ENCODE measurements around the gene PKP1.
"Not testable (repeated sequence)": the region's sequence is repeated elsewhere in the genome, so short reads cannot be mapped to it uniquely, and the experiment has no call there.

PKP1 gene, protein sequence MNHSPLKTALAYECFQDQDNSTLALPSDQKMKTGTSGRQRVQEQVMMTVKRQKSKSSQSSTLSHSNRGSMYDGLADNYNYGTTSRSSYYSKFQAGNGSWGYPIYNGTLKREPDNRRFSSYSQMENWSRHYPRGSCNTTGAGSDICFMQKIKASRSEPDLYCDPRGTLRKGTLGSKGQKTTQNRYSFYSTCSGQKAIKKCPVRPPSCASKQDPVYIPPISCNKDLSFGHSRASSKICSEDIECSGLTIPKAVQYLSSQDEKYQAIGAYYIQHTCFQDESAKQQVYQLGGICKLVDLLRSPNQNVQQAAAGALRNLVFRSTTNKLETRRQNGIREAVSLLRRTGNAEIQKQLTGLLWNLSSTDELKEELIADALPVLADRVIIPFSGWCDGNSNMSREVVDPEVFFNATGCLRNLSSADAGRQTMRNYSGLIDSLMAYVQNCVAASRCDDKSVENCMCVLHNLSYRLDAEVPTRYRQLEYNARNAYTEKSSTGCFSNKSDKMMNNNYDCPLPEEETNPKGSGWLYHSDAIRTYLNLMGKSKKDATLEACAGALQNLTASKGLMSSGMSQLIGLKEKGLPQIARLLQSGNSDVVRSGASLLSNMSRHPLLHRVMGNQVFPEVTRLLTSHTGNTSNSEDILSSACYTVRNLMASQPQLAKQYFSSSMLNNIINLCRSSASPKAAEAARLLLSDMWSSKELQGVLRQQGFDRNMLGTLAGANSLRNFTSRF

DNA sequence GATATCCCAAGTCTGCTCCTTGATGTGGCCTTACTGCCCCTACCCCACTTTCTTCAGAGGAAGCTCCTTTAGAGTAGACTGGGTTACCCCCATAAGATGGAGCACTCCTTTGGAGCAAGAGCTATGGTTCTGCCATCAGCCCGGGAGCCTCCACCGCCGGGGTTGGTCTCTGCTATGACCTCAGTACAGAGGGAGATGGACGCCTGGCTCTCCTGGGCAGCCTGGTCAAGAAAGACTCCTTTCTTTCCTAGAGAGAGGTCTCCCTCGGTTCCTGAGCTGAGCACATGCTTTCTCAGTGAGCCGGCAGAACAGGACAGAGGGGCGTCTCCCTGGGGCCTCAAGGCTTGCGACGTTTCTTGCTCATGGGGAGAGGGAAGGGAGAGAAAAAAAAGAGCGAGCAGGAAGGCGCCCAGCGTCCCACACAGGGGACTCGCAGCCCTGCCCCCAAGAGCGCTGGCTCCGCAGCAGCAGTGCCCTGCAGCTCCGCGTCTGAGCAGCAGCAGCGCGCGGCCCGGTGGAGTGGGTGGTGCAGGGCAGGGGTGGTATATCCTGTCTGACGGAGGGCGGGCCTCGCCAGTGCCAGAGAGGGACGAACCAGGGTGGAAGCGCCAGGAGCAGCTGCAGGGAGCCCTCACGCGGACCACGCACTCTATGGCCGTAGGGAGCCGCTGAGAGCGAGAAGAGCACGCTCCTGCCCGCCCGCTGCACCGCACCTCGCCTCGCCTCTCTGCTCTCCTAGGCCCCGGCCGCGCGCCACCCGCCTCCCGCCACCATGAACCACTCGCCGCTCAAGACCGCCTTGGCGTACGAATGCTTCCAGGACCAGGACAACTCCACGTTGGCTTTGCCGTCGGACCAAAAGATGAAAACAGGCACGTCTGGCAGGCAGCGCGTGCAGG, at the start of gene PKP1:
TSS of gene PKP1 (plus strand) at position 576 of the 899 bp plus-strand sequence. CDS start at position 773, 197 bp downstream.
- no peak for DNase-seq

DNA sequence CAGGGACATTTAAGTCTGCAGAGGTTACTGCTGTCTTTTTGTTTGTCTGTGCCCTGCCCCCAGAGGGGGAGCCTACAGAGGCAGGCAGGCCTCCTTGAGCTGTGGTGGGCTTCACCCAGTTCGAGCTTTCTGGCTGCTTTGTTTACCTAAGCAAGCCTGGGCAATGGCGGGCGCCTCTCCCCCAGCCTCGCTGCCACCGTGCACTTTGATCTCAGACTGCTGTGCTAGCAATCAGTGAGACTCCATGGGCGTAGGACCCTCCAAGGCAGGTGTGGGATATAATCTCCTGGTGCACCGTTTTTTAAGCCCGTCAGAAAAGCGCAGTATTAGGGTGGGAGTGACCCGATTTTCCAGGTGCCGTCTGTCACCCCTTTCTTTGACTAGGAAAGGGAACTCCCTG, 43.7 kb upstream of the PKP1 start:
- DNase-seq, result not testable (repeated sequence)

DNA sequence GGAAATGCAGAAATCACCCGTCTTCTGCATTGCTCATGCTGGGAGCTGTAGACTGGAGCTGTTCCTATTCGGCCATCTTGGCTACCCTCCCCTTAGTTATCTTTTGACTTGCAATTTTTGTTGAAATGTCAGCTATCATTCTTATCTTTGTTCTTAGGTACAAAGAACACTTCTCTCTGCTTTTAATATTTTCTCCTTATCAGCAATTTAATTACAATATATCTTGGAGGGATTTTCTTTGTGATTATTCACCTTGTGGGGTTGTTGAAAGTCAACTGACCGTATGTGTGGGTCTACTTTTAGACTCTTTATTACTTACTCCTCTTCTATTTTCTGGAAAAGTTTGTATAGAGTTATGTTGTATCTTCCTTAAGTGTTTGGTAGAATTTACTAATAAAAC, 43.1 kb upstream of the PKP1 start:
- no peak for DNase-seq

- DNase-seq, result no peak
These were observed 41.6 kb upstream of the PKP1 start for GRCh38 chr1:201241736-201242135.

GRCh38 chr1:201245082-201245481, 38.2 kb upstream of the PKP1 start:
- DNase-seq, result no peak

GRCh38 chr1:201248721-201249559, 34.4 kb upstream of the PKP1 start:
- DNase-seq, result no peak

DNA sequence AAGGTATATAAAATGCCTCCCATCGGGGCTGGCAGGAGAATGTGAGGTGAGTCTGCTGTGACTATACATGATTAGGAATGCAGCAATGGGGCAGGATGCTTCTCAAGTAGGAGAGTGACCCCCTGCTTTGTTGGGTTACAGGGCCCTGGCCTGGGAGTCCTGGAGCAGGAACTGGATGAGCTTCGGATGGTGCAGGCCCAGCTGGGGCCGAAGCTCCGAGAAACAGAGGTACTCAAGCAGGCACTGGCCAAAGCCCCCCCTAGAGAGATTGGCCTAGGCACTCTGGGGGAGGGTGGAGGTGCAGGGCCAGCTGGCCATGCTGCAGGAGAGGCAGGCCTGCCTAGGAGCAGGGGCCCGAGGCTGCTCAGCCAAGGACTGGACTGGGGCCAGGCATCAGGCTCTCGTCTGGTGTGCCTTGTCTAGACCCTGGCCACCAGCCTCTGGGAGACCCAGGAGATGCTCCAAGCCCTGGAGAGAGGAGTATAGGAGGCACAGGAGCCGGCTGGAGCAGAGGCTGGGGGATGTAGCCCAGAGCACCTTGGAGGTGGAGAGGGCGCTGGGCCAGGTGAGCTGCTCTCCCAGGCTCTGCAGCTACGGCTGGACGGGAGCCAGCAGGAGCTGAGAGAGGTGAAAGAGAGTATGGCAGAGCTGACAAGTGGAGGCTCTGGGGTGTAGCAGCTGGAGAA, 32.8 kb upstream of the PKP1 start:
- no peak for DNase-seq

- no peak for DNase-seq
These were observed 31.9 kb upstream of the PKP1 start for GRCh38 chr1:201251411-201251810.

DNA sequence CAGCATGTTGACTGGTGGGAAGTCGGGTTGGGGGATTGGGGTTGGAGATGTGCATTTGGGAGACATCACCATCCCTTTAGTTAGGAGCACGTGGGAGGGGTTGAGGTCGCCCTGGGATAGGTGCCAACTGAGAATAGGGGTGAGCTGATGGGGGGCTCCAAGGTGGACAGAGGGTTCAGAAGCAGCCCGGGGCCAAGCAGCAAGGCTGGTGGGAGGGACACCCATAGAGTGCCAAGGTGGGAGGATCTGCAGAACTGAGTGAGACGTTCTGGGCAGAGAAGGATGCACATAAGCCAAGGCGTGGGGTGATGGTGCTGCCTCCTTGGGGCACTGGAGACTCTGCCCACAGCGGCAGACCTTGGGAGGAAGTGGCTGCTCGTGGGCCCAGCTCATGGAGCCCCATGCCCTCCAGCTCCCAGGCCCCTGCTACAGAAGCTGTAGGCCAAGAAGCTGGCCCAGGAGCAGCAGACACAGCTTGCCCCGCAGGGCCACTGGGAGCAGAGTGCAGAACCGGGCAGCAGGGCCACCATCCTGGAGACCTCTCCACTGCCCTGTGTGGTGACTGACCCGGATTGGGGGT, 31.4 kb upstream of the PKP1 start:
- DNase-seq, result no peak

GRCh38 chr1:201252944-201253371, 30.3 kb upstream of the PKP1 start:
- DNase-seq, result no peak

- no peak for DNase-seq
These were observed 29.9 kb upstream of the PKP1 start for GRCh38 chr1:201253411-201253810.

DNA sequence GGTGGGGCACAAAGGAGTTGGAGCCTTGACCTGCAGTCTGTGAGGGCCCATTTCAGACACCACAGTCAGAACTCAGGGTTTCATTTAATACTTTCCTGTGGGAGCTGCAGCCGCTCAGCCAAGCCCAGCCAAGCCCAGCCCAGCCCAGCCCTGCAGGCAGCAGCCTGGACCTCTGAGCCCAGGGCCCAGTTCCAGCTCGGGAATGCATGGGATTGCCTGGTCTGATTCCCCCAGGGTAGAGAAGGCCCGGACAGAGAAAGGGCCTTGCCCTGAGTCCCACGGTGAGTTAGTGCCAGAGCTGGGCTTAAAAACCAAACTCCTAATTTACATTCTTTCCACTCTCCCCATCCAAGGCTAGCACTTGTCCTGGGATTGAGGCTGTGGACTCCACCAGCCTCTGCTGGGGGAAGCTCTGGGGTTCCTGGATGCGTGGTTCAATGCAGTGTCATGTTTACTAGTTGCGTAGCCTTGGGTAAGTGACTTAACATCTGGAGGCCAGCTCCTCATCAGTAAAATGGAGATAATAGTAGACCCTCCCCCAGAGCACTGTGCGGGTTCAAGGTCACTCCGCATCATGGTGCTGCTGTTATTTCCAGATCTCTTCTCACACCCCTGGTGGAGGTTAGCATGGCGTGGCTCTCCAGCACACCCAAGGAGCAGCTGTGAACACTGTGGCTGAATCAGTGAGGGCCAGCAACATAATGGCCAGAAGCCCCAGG, 29.2 kb upstream of the PKP1 start:
- no peak for DNase-seq

- no peak for DNase-seq
These were observed 28.5 kb upstream of the PKP1 start for GRCh38 chr1:201254625-201255478.

DNA sequence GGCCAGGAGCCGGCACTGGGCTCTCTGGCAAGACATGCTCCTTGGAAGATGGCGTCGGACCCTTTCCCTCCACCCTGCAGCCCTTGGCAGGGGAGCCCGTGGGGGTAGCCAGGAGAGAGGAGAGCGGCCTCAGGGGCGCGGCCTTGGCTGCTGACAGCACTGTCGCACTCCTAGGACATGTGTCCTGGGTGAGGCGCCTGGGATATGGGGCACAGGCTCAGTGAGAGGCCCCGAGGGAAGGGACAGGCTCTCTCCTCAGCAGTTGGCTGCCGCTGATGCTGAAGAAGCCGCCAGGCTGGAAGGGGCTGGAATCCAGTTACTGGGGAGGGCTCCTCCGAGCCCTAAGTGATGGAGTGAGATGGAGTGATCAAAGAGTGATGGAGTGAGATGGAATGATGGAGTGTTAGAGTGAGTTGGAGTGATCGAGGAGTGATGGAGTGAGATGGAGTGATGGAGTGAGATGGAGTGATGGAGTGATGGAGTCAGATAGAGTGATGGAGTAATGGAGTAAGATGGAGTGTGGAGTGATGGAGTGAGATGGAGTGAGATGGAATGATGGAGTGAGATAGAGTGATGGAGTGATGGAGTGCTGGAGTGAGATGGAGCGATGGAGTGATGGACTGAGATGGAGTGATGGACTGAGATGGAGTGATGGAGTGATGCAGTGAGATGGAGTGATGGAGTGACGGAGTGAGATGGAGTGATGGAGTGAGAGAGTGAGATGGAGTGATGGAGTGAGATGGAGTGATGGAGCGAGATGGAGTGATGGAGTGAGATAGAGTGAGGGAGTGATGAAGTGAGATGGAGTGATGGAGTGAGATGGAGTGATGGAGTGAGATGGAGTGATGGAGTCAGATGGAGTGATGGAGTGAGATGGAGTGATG, 27.6 kb upstream of the PKP1 start:
- DNase-seq, result no peak

- DNase-seq, result not testable (repeated sequence)
These were observed 25.2 kb upstream of the PKP1 start for GRCh38 chr1:201258132-201258531.

- no peak for DNase-seq
These were observed 24.5 kb upstream of the PKP1 start for GRCh38 chr1:201258763-201259230.

DNA sequence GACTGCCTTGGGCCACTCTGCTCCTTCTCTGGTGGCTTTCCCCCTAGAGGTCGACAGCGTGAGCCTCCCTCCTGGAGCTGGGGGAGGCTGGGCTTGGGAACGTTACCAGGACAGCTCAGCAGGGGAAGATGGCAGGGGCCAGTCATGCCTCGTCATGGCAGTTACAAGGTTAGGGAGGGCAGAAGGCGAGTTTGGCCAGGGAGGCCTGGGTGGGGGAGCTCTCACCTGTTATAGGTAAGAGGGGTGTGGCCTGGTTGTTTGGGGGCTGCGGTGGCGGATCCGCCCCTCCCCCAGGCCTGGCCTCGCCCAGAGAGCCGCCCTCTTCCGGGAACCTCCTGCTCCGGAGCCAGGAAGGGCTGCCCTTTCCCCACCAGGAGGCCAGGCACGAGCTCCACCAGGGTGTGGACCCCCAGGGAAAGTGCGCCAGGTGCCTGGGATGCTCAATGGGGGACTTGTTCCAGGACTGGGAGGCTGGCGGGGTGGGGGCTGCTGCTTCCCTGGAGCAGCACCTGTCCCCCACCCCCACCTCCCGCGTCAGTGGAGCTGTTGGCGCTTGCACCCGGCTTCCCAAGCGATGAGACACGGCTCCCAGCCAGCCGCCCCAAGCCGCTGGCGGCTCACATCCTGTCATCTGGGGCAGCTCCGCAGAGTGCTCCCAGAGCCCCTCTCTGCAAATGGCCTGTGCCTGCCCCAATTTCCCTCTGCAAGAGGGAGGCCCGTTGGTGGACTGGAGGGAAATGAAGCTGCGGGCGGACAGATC, 23.6 kb upstream of the PKP1 start:
- no peak for DNase-seq

DNA sequence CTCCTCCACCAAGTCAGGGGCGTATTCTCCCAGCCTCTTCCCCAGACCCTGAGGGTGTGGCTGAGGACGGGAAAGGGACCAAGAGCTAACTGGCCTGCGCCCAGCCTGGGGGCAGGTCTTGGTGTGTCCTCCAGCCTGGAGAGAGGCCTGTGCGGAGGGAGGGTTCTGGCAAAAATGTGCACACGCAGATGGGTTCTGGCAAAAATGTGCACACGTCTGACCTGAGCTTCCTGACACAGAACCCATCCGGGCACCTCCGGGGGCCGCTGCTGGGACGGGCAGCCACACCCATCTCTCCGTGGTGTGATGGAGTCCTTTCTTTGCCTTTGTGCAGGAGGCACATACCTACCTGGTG, 23.1 kb upstream of the PKP1 start:
- no peak for DNase-seq

All from NCI-H2081 treated with DMSO at 0.1 percent for 48 hours (cell line).